Choroid plexus epithelial cell (primary cell): ENCODE measurements around the gene PDGFC.

Experiments used
- DNase-seq: peaks from one replicate; pipeline ENCODE4 v3.0.0-alpha.2; 2010; ENCODE audit warnings: low read depth
- H3K4me3 ChIP-seq: 2 replicates; pipeline ENCODE4 v1.5.1; 2011; ENCODE audit warnings: low read depth, mild to moderate bottlenecking, control low read depth, low read length, moderate library complexity
- CTCF ChIP-seq: conservative IDR thresholded peaks from 2 replicates; pipeline ENCODE4 v1.5.1; 2011; ENCODE audit warnings: low read depth, mild to moderate bottlenecking, control low read depth, inconsistent platforms, low read length, moderate library complexity

The PDGFC gene

GRCh38 chr4:157012296-157012695, 40.7 kb upstream of the PDGFC start:
- TF ChIP-seq CTCF = no peak
- no peak for DNase-seq
- H3K4me3 ChIP-seq = no peak overlapping the region

GRCh38 chr4:157010630-157011029, 39.0 kb upstream of the PDGFC start:
- DNase-seq = no peak
- TF ChIP-seq CTCF = no peak
- no peak overlapping the region for H3K4me3 ChIP-seq

- DNase-seq = no peak
Measured at GRCh38 chr4:157005831-157006230, 34.2 kb upstream of the PDGFC start.

GRCh38 chr4:157005193-157005592, 33.6 kb upstream of the PDGFC start:
- no peak for TF ChIP-seq CTCF
- H3K4me3 ChIP-seq = no peak overlapping the region
- no peak for DNase-seq

More at GRCh38 chr4:157005831-157006230, 34.2 kb upstream of the PDGFC start:
- no peak for TF ChIP-seq CTCF
- H3K4me3 ChIP-seq = no peak overlapping the region

GRCh38 chr4:157004279-157005161, 32.9 kb upstream of the PDGFC start:
- no peak for TF ChIP-seq CTCF
- no peak overlapping the region for H3K4me3 ChIP-seq
- DNase-seq = peak; percentile 78

- DNase-seq = peak; percentile 99
- no peak overlapping the region for H3K4me3 ChIP-seq
- no peak for TF ChIP-seq CTCF
Measured at GRCh38 chr4:156999175-156999517, 27.5 kb upstream of the PDGFC start.
